Stimulated activated CD4-positive, alpha-beta T cell treated with anti-CD3 and anti-CD28 coated beads, Interleukin-1b, Interleukin-23, amount 100 ng/mL, for 48 hours (primary cell): ENCODE results near the gene DBNDD2.
A peak's percentile ranks its signal among the peaks of the same experiment; 100 is the strongest.

ENCODE experiments used
- DNase-seq: peaks from one replicate; pipeline ENCODE4 v3.0.0-alpha.2; 2020

The DBNDD2 gene

GRCh38 chr20:45387274-45387673 lies 20.8 kb upstream of the DBNDD2 start:
- DNase-seq: no peak

- DNase-seq: no peak
These were observed 17.2 kb upstream of the DBNDD2 start for GRCh38 chr20:45390931-45391330.

- DNase-seq: no peak
These were observed 16.5 kb upstream of the DBNDD2 start for GRCh38 chr20:45391559-45391958.

GRCh38 chr20:45392733-45393132 lies 15.4 kb upstream of the DBNDD2 start:
- no peak for DNase-seq

GRCh38 chr20:45394221-45395113 lies 13.6 kb upstream of the DBNDD2 start:
- no peak for DNase-seq

GRCh38 chr20:45395114-45395415 lies 13.0 kb upstream of the DBNDD2 start:
- no peak for DNase-seq

- no peak for DNase-seq
These were observed 9.1 kb upstream of the DBNDD2 start for GRCh38 chr20:45399018-45399417.

- DNase-seq: no peak
These were observed 7.6 kb upstream of the DBNDD2 start for GRCh38 chr20:45400346-45401031.

GRCh38 chr20:45402946-45403345 lies 5.1 kb upstream of the DBNDD2 start:
- no peak for DNase-seq

GRCh38 chr20:45404438-45404837 lies 3.7 kb upstream of the DBNDD2 start:
- no peak for DNase-seq

- no peak for DNase-seq
These were observed 2.4 kb upstream of the DBNDD2 start for GRCh38 chr20:45405571-45406259.

GRCh38 chr20:45406260-45407066 lies 1.6 kb upstream of the DBNDD2 start:
- peak; percentile 23 for DNase-seq

- no peak for DNase-seq
These were observed 883 bp upstream of the DBNDD2 start for GRCh38 chr20:45407067-45407745.

- DNase-seq: no peak
These were observed 641 bp downstream of the DBNDD2 start for GRCh38 chr20:45408646-45409213.

- DNase-seq: no peak
These were observed 1.6 kb downstream of the DBNDD2 start for GRCh38 chr20:45409521-45410272.

- no peak for DNase-seq
These were observed 2.8 kb downstream of the DBNDD2 start for GRCh38 chr20:45410887-45411286.

- DNase-seq: no peak
These were observed 4.6 kb downstream of the DBNDD2 start for GRCh38 chr20:45412653-45413052.

GRCh38 chr20:45413479-45413878 lies 5.4 kb downstream of the DBNDD2 start:
- DNase-seq: no peak

GRCh38 chr20:45415822-45416637 lies 7.9 kb downstream of the DBNDD2 start, which contains the start of gene PIGT:
TSS of gene PIGT (plus strand) at chr20:45416141. CDS start at chr20:45416157, 16 bp downstream.
- peak; percentile 88 for DNase-seq

GRCh38 chr20:45416917-45417316 lies 8.8 kb downstream of the DBNDD2 start:
- no peak for DNase-seq
